ENCODE measurements around the gene TCF4.
A peak's percentile ranks its signal among the peaks of the same experiment; 100 is the strongest.

TCF4 gene

GRCh38 chr18:55338978-55339650, 248.9 kb downstream of the TCF4 start:
- no peak for DNase-seq

GRCh38 chr18:55337908-55338521, 250.0 kb downstream of the TCF4 start:
- DNase-seq, result no peak

- DNase-seq, result no peak
Observed at GRCh38 chr18:55337138-55337537, 250.9 kb downstream of the TCF4 start.

GRCh38 chr18:55336438-55337100, 251.4 kb downstream of the TCF4 start:
- DNase-seq, result no peak

GRCh38 chr18:55334875-55335274, 253.1 kb downstream of the TCF4 start:
- DNase-seq, result no peak

- no peak for DNase-seq
Observed at GRCh38 chr18:55331301-55331700, 256.7 kb downstream of the TCF4 start.

GRCh38 chr18:55328301-55328700, 259.7 kb downstream of the TCF4 start:
- no peak for DNase-seq

GRCh38 chr18:55327454-55327853, 260.5 kb downstream of the TCF4 start:
- DNase-seq, result no peak

GRCh38 chr18:55326134-55326533, 261.9 kb downstream of the TCF4 start:
- DNase-seq, result no peak

GRCh38 chr18:55324166-55324565, 263.8 kb downstream of the TCF4 start:
- no peak for DNase-seq

GRCh38 chr18:55323051-55323994, 264.7 kb downstream of the TCF4 start:
- DNase-seq, result peak; percentile 52

- peak; percentile 67 for DNase-seq
Observed at GRCh38 chr18:55322178-55322735, 265.7 kb downstream of the TCF4 start.

- DNase-seq, result peak; percentile 77
Observed at GRCh38 chr18:55321265-55322177, 266.5 kb downstream of the TCF4 start.

GRCh38 chr18:55320424-55321264, 267.3 kb downstream of the TCF4 start:
- no peak for DNase-seq

GRCh38 chr18:55319459-55320193, 268.4 kb downstream of the TCF4 start:
- no peak for DNase-seq

- no peak for DNase-seq
Observed at GRCh38 chr18:55318951-55319441, 269.0 kb downstream of the TCF4 start.

- DNase-seq, result peak; percentile 19
Observed at GRCh38 chr18:55317864-55318263, 270.1 kb downstream of the TCF4 start.

GRCh38 chr18:55317324-55317723, 270.7 kb downstream of the TCF4 start:
- no peak for DNase-seq

- DNase-seq, result no peak
Observed at GRCh38 chr18:55316486-55317184, 271.4 kb downstream of the TCF4 start.
